ENCODE data around the gene ZDHHC22.

ZDHHC22 gene

DNA sequence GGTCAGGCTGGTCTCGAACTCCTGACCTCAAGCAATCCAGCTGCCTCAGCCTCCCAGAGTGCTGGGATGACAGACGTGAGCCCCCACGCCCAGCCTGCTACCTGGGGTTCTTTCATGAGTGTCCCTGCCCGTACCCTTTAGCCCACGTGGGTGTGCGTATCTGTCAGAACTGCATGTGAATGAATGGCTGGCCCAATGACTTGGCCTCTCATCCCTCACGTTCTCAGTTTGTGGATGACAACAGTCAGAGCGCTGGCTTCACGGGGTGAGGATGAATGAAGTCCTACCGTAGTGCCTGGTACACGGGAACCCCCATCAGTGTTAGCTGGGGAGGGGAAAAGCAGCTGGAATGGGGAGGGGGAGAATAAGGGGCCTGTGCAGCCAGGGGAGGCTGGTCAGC, 16.1 kb upstream of the ZDHHC22 start:
- DNase-seq = no peak

DNA sequence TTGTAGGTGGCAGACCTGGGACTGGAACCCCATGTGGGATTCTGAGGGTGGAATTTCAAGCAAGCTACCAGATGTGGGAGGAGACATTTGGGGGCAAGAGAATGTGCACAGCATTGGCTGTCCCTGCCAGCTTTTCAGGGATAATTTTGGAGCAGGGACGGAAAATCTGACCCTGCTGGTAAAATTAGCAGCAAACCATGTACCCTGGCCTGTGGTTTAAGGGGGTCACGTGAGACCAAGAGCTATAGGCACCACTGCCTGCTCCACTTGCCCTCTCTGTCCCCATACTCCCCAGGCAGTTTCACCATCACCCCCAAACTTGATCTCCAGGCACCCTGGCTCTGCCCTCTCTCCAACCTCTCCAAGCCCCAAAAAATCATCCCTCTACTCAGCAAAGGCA, 13.5 kb upstream of the ZDHHC22 start:
- DNase-seq = no peak

DNA sequence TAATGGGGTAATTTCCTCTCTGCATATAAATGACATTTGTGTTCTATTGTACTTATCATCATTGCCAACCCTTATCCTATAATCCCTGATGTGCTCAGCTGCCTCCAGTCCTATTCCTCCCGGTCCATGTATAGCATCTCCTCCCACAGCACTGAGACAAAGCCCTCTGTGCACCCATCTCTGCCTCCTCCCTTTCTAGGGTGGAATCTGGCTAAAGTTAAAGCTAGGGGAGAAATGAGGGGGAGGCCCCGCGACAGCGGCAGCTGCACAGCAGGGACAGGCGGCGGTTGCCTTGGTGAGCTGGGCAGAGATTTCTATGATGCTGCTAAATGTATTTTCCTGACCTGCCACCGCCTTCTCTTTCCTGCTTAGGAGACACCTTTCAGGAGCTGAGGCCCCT, 12.8 kb upstream of the ZDHHC22 start:
- no peak for DNase-seq

DNA sequence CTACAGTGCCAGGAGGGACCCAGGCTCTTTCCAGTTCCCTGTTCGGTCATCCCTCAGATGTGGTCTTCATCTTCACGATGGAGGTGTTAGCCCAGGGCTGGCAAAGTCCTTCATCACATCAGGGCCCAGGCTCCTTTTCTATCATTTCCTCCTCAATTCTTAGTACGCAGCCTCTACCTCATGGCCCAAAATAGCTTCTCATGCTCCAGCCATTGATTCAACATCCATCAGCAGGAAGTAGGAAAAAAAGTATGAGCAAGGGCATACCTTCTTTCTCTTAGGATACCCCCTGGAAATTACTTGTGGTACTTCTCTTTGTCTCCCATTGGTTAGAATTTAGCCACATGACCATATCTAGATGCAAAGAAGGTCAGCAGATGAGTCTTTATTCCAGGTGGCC, 12.2 kb upstream of the ZDHHC22 start:
- DNase-seq = no peak

- DNase-seq = no peak
These were observed 10.5 kb upstream of the ZDHHC22 start for GRCh38 chr14:77151918-77152588.

DNA sequence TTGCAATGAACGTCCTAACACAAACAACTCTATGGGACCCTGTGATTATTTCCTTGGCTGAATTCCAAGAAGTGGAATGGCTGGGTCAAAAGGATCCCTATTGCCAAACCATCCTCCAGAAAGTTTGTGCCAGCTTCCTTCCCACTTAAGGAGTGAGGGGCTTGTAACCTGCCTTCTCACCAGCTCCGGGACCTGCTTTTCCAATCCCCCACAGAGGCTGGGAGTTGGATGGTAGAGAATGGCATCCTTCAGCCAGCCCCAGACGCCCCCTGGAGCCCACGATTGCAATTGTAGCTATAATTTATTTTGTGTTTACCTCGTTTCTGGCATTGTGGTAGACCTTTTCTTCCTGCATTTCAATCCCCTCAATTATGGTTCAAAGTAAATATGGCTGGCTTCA, 9.7 kb upstream of the ZDHHC22 start:
- no peak for DNase-seq

DNA sequence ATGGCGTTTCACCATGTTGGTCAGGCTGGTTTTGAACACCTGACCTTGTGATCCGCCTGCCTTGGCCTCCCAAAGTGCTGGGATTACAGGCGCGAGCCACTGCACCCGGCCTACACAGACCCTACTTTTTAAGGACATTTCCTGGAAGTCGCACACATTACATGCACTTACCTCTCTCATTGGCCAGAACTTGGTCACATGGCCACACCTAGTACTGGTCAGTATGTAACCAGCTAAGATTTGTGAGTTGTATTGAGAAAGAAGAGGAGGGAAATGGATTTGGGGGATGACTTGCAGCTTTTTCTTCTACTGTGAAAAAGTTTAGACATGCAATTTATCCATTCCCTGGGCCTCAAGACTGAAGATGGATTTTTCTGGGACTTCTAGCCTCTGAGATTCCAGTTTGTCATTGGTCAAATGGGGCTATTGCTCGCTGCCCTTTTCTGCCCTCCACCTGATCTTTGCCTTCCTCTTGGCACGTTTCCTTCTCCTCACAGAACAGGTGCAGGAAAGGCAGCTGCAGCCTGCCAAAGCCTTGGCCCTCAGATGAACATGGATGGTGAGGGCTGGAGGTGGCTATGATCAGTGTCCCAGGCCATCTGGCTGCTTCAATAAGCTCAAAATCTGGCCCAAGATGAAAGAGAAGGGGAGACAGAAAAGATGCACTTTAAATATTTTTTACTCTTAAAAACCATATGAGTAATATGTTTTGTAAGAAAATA, 7.1 kb upstream of the ZDHHC22 start:
- DNase-seq = no peak

GRCh38 chr14:77145975-77146740, 4.6 kb upstream of the ZDHHC22 start:
- DNase-seq = no peak

- DNase-seq = no peak
These were observed 3.0 kb upstream of the ZDHHC22 start for GRCh38 chr14:77144412-77145115.

DNA sequence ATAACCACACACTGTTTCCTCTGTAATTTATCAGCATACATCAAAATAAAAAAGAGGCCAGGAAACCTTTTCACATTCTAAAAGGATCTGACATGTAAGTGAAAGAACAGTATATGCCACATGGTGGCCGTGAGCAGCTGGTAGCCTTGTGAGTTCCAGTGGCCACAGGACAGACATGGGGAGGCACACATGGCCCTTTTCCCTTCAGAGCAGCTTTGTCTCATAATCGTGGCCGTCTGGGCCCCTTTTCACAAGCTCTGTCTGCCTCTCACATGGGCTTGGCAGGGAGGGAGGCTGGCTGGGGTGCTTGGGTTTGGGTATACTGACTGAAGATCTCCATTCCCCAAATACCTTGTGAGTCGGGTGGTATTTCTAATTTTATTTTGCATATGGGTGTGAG, 1.5 kb upstream of the ZDHHC22 start:
- DNase-seq = no peak

GRCh38 chr14:77142005-77142800, 612 bp upstream of the ZDHHC22 start:
- DNase-seq = no peak

DNA sequence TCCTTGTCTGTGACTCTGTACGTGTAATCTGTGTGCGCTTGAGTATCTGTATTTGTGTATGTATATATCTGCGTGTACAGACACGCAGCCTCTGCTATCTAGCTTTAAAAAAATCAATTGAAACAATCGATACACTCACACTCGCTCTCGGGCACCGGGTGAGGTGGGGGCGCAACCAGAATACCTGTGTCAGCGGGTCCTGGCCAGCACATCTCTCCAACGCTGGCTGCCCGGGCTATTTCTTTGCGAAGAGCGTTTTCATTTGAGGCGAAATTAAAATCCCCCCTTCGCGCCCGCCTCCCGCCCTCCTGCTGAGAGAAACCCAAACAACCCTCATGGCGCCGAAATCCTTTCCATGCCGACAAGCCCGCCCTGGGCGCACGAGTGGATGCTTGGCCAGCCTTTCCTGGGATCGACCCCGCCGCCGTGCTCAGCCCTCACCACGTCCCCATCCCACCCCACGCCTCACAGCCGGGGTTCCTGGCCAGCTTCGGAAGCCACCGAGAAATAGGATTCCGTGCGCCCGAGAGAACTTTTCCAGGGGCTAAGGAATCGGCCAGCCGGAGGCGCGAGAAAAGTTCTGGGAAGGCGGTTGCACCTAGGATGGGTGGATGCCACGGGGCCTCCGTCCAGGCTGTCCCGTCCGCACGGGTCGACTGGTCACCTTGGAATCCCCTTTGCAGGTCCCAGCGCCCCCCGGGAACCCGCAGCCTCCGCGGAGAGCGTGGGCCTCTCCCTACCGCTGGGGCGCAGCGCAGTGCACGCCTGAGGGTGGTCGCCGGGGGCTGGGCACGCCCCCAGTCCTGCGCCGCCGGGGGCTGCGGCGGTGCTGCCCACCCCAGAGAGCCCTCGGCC, 1.0 kb downstream of the ZDHHC22 start:
- peak; percentile 72 for DNase-seq

GRCh38 chr14:77139540-77140358, 1.8 kb downstream of the ZDHHC22 start:
- DNase-seq = peak; percentile 32

DNA sequence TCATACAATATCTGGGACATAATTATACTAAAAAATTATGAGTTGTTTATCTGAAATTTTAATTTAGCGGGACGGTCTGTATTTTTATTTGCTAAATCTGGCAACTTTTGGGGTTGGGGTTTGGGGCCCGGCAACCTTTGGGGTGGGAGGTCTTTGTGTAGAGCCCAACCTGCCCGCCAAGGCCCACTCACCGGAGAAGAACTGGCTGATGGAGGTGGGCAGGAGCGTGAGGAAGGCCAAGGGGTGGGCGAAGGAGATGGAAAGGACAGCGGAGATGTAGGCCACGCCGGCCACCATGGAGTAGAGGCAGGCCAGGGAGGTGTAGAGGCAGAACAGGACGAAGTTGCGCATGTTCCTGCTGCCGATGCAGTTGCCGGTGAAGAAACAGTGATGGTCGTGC, 2.6 kb downstream of the ZDHHC22 start:
- DNase-seq = no peak

GRCh38 chr14:77133720-77134338, 7.8 kb downstream of the ZDHHC22 start:
- peak; percentile 61 for DNase-seq

- DNase-seq = no peak
These were observed 9.6 kb downstream of the ZDHHC22 start for GRCh38 chr14:77131871-77132486.

DNA sequence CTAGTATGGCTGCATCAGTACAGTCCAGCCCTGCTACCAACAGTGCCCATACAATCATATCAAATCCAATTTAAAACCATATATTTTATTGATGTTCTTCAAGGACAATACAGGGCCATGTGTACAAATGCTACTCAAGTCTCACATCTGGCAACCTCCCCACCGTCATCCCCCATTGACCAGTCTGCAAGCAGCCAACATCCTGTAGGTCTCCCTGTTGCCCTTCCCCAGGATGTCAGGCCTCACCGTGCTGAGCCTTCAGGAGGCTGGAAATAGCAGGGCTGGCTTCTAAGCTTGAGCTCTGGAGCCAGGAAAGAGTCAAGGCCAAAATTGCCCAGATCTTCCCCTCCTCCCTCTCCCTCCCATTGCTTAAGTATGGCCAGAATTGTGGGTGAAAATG, 10.4 kb downstream of the ZDHHC22 start:
- DNase-seq = no peak

DNA sequence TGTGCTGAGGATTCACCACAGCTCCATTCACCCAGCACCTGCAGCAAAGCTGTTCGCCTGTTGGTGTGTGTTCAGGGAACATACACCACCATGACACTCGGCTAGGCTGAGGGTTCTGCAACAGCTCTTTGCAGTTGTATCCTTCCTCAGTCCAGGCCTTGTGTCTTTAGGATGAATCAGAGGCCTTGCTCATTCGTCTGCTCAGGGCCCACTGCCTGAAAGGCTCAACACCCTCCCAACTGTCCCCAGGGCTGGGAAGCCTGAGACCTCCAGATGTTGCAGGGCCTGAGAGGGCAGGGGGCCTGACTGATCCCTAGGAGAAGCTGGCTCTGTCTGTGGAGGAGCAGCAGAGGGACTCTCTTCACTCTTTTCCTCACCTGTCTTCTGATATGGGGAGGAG, 11.2 kb downstream of the ZDHHC22 start:
- DNase-seq = no peak

- no peak for DNase-seq
These were observed 13.1 kb downstream of the ZDHHC22 start for GRCh38 chr14:77128414-77128891.
